ENCODE results near the gene RASGRP4. TPM values are rescaled to one million over a fixed set of nuclear protein-coding genes. Genes with fewer than 3 reads are reported as not detected.
A peak's percentile ranks its signal among the peaks of the same experiment; 100 is the strongest.

The RASGRP4 gene
- total RNA-seq, 1 experiment from 2014 or later, result not detected

- in situ Hi-C loops (cut with HindIII; ENCODE audit: low pct_unique_long_range_greater_than_20kb, low sequenced_read_pairs), result no loop called here
- no peak for DNase-seq (ENCODE audit: low read depth, low spot score)
Observed at GRCh38 chr19:38386971-38387549, 39.0 kb downstream of the RASGRP4 start.

DNA sequence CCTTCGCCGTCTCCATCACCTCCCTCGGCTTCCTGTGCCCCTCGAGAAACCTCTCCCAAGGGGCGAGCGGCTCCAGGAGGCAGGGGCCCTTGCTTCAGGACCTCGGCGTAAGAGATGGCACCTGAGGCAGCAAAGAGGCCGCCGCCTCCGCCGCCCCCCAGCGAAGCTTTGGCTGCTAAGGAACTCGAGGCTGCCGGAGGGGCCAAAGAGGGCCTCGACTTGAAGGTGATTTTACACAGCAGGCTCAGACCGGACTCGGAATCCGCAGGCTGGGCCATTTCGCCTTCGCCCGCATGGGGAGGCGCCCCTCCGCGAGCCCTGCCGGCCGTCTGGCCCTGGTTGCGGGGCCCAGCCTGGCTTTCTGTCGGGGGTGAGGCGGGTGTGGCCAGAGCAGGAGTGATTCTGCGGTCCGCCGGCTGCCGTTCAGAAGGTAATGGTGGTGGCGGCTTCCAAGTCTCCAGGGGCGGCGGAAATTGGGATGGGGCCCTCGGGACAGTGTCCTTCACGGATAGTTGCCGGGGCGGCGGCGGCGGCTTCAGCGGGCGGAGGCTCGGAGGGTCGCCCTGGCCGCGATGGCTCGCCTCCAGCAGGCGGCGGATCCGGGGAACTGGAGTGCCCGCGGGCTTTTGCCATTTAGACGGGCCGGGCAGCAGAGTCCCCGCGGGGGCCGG is 39.6 kb downstream of the RASGRP4 start:
- DNase-seq (ENCODE audit: low read depth, low spot score), result no peak
- in situ Hi-C loops (cut with HindIII; ENCODE audit: low pct_unique_long_range_greater_than_20kb, low sequenced_read_pairs), result no loop called here

DNA sequence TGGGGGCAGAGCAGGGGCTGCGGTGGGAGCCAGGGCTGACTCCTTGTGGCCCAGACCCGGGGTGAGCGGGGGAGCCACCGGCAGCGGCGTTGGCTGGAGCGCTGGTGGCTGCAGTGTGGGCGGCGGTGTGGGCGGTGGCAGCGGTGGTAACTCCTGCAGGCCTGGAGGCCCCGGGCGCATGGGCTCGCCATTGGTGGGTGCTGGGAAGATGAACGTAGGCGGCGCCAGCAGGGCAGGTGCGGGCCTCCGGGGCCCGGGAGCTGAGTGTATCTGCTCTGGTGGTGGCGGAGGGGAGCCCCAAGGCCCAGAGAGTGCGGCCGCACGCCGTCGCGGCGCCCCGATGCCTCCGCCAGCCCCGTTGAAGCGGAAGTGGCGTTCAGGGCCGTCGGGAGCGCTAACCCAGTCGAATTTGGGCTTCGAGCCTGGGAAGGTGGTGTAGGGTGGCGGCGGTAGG is 40.2 kb downstream of the RASGRP4 start:
- DNase-seq (ENCODE audit: low read depth, low spot score), result no peak
- in situ Hi-C loops (cut with HindIII; ENCODE audit: low pct_unique_long_range_greater_than_20kb, low sequenced_read_pairs), result no loop called here

GRCh38 chr19:38385057-38385803 is 40.8 kb downstream of the RASGRP4 start:
- in situ Hi-C loops (cut with HindIII; ENCODE audit: low pct_unique_long_range_greater_than_20kb, low sequenced_read_pairs), result no loop called here
- no peak for DNase-seq (ENCODE audit: low read depth, low spot score)

DNA sequence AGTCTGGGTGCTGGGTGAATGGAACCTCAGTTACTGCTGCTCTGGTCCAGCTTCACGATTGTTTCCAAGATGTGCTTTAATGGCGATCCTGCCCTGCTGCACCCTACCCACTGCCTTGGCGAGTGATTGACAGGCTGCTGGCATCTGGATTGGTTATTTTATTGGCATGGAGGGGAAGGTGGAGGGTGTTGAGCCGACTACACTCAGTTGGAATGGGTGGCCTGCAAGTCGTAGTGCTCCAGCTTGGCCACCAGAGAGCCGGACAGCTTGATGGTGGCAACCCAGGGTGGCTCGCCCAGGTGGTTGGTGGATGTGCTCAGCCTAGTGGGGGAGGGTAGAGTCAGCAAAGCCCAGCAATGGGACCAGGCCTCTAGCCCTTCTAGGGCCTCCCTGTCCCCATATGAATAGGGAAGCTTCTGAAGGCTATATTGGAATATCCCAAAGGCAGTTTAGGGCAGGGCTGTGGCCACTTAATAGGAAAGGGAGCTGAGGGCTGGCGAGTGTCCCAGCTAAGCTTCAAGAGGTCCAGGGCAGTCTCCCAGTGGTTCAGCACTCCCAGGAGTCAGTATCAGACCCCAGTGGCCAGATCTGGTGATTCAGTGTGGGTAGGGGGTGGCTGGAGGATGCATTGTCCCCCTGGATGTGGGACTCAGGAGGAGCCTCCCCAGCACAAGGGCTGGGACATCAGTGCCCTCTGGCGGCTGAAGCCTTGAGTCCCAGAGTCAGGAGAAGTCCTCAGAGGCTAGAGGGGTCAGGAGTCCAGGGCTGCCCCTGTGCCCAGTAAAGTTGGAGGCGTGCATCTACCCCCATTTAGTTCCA is 41.6 kb downstream of the RASGRP4 start:
- in situ Hi-C loops (cut with HindIII; ENCODE audit: low pct_unique_long_range_greater_than_20kb, low sequenced_read_pairs), result no loop called here
- DNase-seq (ENCODE audit: low read depth, low spot score), result peak; percentile 50

GRCh38 chr19:38383743-38384142 is 42.3 kb downstream of the RASGRP4 start:
- in situ Hi-C loops (cut with HindIII; ENCODE audit: low pct_unique_long_range_greater_than_20kb, low sequenced_read_pairs), result no loop called here
- no peak for DNase-seq (ENCODE audit: low read depth, low spot score)

DNA sequence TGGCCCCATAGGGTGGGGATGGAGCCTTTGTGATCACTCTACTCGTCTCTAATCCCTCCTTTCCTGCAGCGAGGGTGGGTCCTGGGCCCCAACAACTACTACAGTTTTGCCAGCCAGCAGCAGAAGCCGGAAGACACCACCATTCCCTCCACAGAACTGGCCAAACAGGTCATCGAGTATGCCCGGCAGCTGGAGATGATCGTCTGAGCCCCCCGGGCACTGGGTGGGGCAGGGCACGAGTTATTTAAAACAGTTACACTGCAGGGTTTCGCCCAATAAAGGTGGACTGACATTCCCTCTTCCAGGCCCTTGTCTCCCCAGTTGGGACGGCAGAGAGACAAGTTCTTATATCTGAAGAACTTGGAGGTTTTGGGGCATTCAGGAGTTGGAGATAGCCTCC is 42.8 kb downstream of the RASGRP4 start:
- in situ Hi-C loops (cut with HindIII; ENCODE audit: low pct_unique_long_range_greater_than_20kb, low sequenced_read_pairs), result no loop called here
- no peak for DNase-seq (ENCODE audit: low read depth, low spot score)

- in situ Hi-C loops (cut with HindIII; ENCODE audit: low pct_unique_long_range_greater_than_20kb, low sequenced_read_pairs), result no loop called here
- DNase-seq (ENCODE audit: low read depth, low spot score), result no peak
Observed at GRCh38 chr19:38381138-38381537, 44.9 kb downstream of the RASGRP4 start.

DNA sequence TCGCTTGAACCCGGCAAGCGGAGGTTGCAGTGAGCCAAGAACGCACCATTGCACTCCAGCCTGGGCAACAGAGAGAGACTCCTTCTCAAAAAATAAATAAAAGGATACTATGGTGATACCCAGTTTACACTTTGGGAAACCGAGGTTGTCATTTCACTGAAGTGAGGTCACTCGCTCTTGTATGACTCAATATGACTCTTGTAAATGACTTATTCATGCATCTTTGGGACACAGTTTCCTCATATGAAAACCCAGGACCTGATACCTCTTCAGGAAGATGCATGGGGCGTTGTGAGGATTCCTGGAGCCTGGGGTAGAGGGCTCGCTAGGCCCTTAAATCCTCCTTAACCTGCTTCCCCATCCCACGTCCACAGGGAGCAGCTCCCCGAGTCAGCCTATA is 47.2 kb downstream of the RASGRP4 start:
- no peak for DNase-seq (ENCODE audit: low read depth, low spot score)
- in situ Hi-C loops (cut with HindIII; ENCODE audit: low pct_unique_long_range_greater_than_20kb, low sequenced_read_pairs), result no loop called here

GRCh38 chr19:38377052-38377451 is 49.0 kb downstream of the RASGRP4 start:
- in situ Hi-C loops (cut with HindIII; ENCODE audit: low pct_unique_long_range_greater_than_20kb, low sequenced_read_pairs), result no loop called here
- no peak for DNase-seq (ENCODE audit: low read depth, low spot score)

- no peak for DNase-seq (ENCODE audit: low read depth, low spot score)
- in situ Hi-C loops (cut with HindIII; ENCODE audit: low pct_unique_long_range_greater_than_20kb, low sequenced_read_pairs), result no loop called here
Observed at GRCh38 chr19:38376576-38376975, 49.4 kb downstream of the RASGRP4 start.

- DNase-seq (ENCODE audit: low read depth, low spot score), result peak; percentile 12
- in situ Hi-C loops (cut with HindIII; ENCODE audit: low pct_unique_long_range_greater_than_20kb, low sequenced_read_pairs), result no loop called here
Observed at GRCh38 chr19:38375748-38376147, 50.3 kb downstream of the RASGRP4 start.

DNA sequence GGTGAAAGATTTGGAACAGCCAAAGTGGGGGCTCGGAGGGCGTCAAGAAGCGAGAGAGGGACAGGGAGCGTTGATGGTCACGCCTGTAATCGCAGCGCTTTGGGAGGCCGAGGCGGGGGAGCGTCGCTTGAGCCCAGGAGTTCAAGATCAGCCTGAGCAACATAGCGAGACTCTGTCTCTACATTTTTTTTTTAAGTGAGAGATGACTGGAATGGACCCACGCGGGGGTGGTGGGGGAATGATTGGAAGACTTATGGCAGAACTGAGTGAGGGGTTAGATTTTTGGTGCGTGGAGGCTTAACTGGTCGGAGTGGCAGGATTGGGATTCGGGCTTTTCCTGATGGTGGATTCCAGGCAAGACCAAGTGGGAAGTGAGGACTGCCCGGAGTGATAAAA is 50.9 kb downstream of the RASGRP4 start:
- DNase-seq (ENCODE audit: low read depth, low spot score), result no peak
- in situ Hi-C loops (cut with HindIII; ENCODE audit: low pct_unique_long_range_greater_than_20kb, low sequenced_read_pairs), result no loop called here

- in situ Hi-C loops (cut with HindIII; ENCODE audit: low pct_unique_long_range_greater_than_20kb, low sequenced_read_pairs), result no loop called here
Observed at GRCh38 chr19:38374332-38375097, 51.5 kb downstream of the RASGRP4 start, which contains the start of gene PSMD8. PSMD8 (plus strand) TSS chr19:38374571; CDS start chr19:38374602, 31 bp downstream.

GRCh38 chr19:38373907-38374331 is 52.1 kb downstream of the RASGRP4 start:
- in situ Hi-C loops (cut with HindIII; ENCODE audit: low pct_unique_long_range_greater_than_20kb, low sequenced_read_pairs), result no loop called here
- no peak for DNase-seq (ENCODE audit: low read depth, low spot score)

More at GRCh38 chr19:38374332-38375097, 51.5 kb downstream of the RASGRP4 start, which contains the start of gene PSMD8:
- DNase-seq (ENCODE audit: low read depth, low spot score), result peak; percentile 99

DNA sequence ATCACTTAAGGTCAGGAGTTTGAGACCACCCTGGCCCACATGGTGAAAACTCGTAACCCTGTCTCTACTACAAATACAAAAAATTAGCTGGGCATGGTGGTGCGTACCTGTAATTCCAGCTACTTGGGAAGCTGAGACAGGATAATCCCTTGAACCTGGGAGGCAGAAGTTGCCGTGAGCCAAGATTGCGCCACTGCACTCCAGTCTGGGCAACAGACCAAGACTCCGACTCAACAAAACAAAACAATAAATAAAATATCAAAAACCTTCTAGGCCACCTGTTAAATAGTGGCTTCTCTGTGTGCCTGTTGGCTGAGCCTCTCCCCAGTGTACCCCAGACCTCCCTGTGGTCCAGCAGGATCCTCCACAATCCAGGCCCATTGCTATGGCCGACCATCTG is 54.9 kb downstream of the RASGRP4 start:
- in situ Hi-C loops (cut with HindIII; ENCODE audit: low pct_unique_long_range_greater_than_20kb, low sequenced_read_pairs), result no loop called here
- DNase-seq (ENCODE audit: low read depth, low spot score), result no peak

- in situ Hi-C loops (cut with HindIII; ENCODE audit: low pct_unique_long_range_greater_than_20kb, low sequenced_read_pairs), result no loop called here
- DNase-seq (ENCODE audit: low read depth, low spot score), result no peak
Observed at GRCh38 chr19:38370299-38370698, 55.7 kb downstream of the RASGRP4 start.

All from SK-MEL-5 (cell line).